Nephron (organoid): Measurements from ENCODE around the gene NXPH4.
A peak's percentile ranks its signal among the peaks of the same experiment; 100 is the strongest.

Experiments
- H3K27ac Mint-ChIP-seq, 3 experiments: 2 replicates each; pipeline ENCODE4 v1.8.0; 2020; ENCODE audit warnings: mixed read lengths in 3 of 3, mild to moderate bottlenecking in 2 of 3, moderate library complexity in 1 of 3
- H3K27me3 Mint-ChIP-seq: 2 replicates; pipeline ENCODE4 v1.8.0; 2021; ENCODE audit warnings: low read depth, mild to moderate bottlenecking, moderate library complexity, mixed read lengths
- H3K36me3 Mint-ChIP-seq: 2 replicates; pipeline ENCODE4 v1.8.0; 2020; ENCODE audit warnings: low read depth, mixed read lengths
- H3K4me1 Mint-ChIP-seq: 2 replicates; pipeline ENCODE4 v1.8.0; 2020; ENCODE audit warnings: mixed read lengths
- H3K4me3 Mint-ChIP-seq, 3 experiments: 2 replicates each; pipeline ENCODE4 v1.8.0; 2020; ENCODE audit warnings: mild to moderate bottlenecking in 3 of 3, mixed read lengths in 3 of 3, moderate library complexity in 2 of 3
- H3K9me3 Mint-ChIP-seq: 2 replicates; pipeline ENCODE4 v1.8.0; 2020; ENCODE audit warnings: mixed read lengths
- CTCF ChIP-seq, 3 experiments: fragments of 200-600 bp; sonication (generic); IDR thresholded peaks; one replicate each; pipeline ENCODE4 v1.5.0; 2021; ENCODE audit warnings: antibody characterized with exemption in 3 of 3; ENCODE audit not compliant: unreplicated experiment in 3 of 3

NXPH4 gene

GRCh38 chr12:57234571-57235016, 18.0 kb downstream of the NXPH4 start:
- H3K9me3 Mint-ChIP-seq, result no peaks in the 10 kb centered on the region
- peaks cover 52% of the 10 kb centered on the region for H3K27me3 Mint-ChIP-seq
- peak overlapping the region in 2 of 3 experiments; percentile 19 to 49 for H3K4me3 Mint-ChIP-seq
- peaks cover 27% of the 10 kb centered on the region for H3K36me3 Mint-ChIP-seq
- peaks cover 52% of the 10 kb centered on the region for H3K4me1 Mint-ChIP-seq
- no peak for TF ChIP-seq CTCF (IDR thresholded peaks at IDR 0.05; ENCODE audit: unreplicated experiment in 3 of 3)
- peak overlapping the region in 1 of 3 experiments; percentile 14 for H3K27ac Mint-ChIP-seq

- H3K4me1 Mint-ChIP-seq, result peaks cover 50% of the 10 kb centered on the region
- peak overlapping the region in 1 of 3 experiments; percentile 55 for H3K27ac Mint-ChIP-seq
- peaks cover 58% of the 10 kb centered on the region for H3K27me3 Mint-ChIP-seq
- H3K4me3 Mint-ChIP-seq, result peak overlapping the region; percentile 58 to 69 (median 64)
- no peak for TF ChIP-seq CTCF (IDR thresholded peaks at IDR 0.05; ENCODE audit: unreplicated experiment in 3 of 3)
- peaks cover 27% of the 10 kb centered on the region for H3K36me3 Mint-ChIP-seq
- no peaks in the 10 kb centered on the region for H3K9me3 Mint-ChIP-seq
Measured at GRCh38 chr12:57235017-57235727, 18.6 kb downstream of the NXPH4 start.

- H3K27me3 Mint-ChIP-seq, result peaks cover 63% of the 10 kb centered on the region
- H3K36me3 Mint-ChIP-seq, result peaks cover 27% of the 10 kb centered on the region
- peak overlapping the region in 2 of 3 experiments; percentile 58 to 64 for H3K4me3 Mint-ChIP-seq
- TF ChIP-seq CTCF (IDR thresholded peaks at IDR 0.05; ENCODE audit: unreplicated experiment in 3 of 3), result no peak
- H3K4me1 Mint-ChIP-seq, result peaks cover 50% of the 10 kb centered on the region
- H3K9me3 Mint-ChIP-seq, result no peaks in the 10 kb centered on the region
- H3K27ac Mint-ChIP-seq, result no peak overlapping the region
Measured at GRCh38 chr12:57235728-57236131, 19.1 kb downstream of the NXPH4 start.

- H3K27ac Mint-ChIP-seq, result no peak overlapping the region
- H3K27me3 Mint-ChIP-seq, result peaks cover 70% of the 10 kb centered on the region
- H3K4me1 Mint-ChIP-seq, result peaks cover 51% of the 10 kb centered on the region
- H3K9me3 Mint-ChIP-seq, result no peaks in the 10 kb centered on the region
- peaks cover 27% of the 10 kb centered on the region for H3K36me3 Mint-ChIP-seq
- peak overlapping the region; percentile 77 to 82 (median 81) for H3K4me3 Mint-ChIP-seq
- no peak for TF ChIP-seq CTCF (IDR thresholded peaks at IDR 0.05; ENCODE audit: unreplicated experiment in 3 of 3)
Measured at GRCh38 chr12:57236201-57236924, 19.8 kb downstream of the NXPH4 start.

GRCh38 chr12:57236925-57237595, 20.5 kb downstream of the NXPH4 start:
- H3K27me3 Mint-ChIP-seq, result peaks cover 76% of the 10 kb centered on the region
- no peak for TF ChIP-seq CTCF (IDR thresholded peaks at IDR 0.05; ENCODE audit: unreplicated experiment in 3 of 3)
- H3K36me3 Mint-ChIP-seq, result peaks cover 24% of the 10 kb centered on the region
- H3K4me1 Mint-ChIP-seq, result peaks cover 58% of the 10 kb centered on the region
- no peaks in the 10 kb centered on the region for H3K9me3 Mint-ChIP-seq
- H3K27ac Mint-ChIP-seq, result no peak overlapping the region
- H3K4me3 Mint-ChIP-seq, result peak overlapping the region; percentile 77 to 82 (median 81)
